Activated T-helper 1 cell treated with anti-CD3 and anti-CD28 coated beads, Interleukin-12 subunit alpha, Interleukin-12 subunit beta, Interleukin-2, Interleukin-4 antibody, amounts not matched to agents 30 ng/mL and 10 ng/mL and 1 ng/mL, durations not matched to agents 14 hours and 24 hours and 36 hours (primary cell): ENCODE results near the gene ARHGDIB. TPM values are rescaled to one million over a fixed set of nuclear protein-coding genes. Genes with fewer than 3 reads are reported as not detected.

Experiments
- DNase-seq: peaks from one replicate; pipeline ENCODE4 v3.0.0; 2021; ENCODE audit warnings: low spot score
- H3K27ac Mint-ChIP-seq: one replicate; pipeline ENCODE4 v1.8.0; 2021; ENCODE audit warnings: mild to moderate bottlenecking, mixed read lengths
- H3K27me3 Mint-ChIP-seq: one replicate; pipeline ENCODE4 v1.8.0; 2022; ENCODE audit warnings: mild to moderate bottlenecking, moderate library complexity, mixed read lengths; ENCODE audit not compliant: insufficient read depth
- H3K36me3 Mint-ChIP-seq: one replicate; pipeline ENCODE4 v1.8.0; 2021; ENCODE audit warnings: low read depth, mixed read lengths
- H3K4me1 Mint-ChIP-seq: one replicate; pipeline ENCODE4 v1.8.0; 2021; ENCODE audit warnings: low read depth, mixed read lengths
- H3K4me3 Mint-ChIP-seq: one replicate; pipeline ENCODE4 v1.8.0; 2021; ENCODE audit warnings: mild to moderate bottlenecking, moderate library complexity, mixed read lengths
- H3K9me3 Mint-ChIP-seq: one replicate; pipeline ENCODE4 v1.8.0; 2021; ENCODE audit warnings: mixed read lengths
- intact Hi-C: fragments of 100-400 bp; cut with micrococcal nuclease; formaldehyde crosslinking; loops from one replicate; pipeline ENCODE4 v1.15.1; 2024
- total RNA-seq: library from RNA; stranded (reverse); gene quantifications from 2 replicates; pipeline ENCODE4 v1.2.3, GENCODE V29; 2022

The ARHGDIB gene
- total RNA-seq, 1 donor from 2014 or later = 494 TPM

DNA sequence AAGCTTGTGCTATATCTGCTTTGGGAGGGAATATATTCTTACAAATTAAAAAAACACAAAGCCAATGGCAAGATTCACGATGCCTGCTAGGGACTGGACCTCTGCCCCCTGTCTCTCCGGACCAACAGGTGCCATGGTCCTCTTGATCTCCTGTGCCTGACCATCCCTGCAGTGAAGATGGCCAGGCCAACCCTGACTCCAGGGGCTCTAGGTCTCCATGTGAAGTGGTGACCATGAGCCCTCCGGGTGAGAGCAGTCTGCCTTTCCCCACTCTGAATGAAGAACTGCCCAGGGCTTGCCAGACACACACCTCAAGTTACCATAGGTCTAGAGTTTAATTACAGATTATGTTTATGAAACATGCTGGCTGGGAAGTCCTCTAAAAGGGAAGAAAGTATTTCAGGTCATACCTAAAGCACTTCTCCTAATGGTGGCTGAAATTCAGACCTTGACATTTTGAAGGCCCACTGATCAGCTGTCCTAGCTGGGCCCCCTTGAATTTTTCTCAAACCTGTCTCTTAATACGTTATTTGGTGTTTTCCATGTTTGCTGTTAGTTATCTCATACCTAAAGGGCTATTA is 1.4 kb downstream of the ARHGDIB start:
- DNase-seq = no peak
- Mint-ChIP-seq H3K4me1 (peaks cover 67% of the 10 kb centered on the region), H3K27ac (peak overlapping the region; percentile 97), H3K9me3 (no peaks in the 10 kb centered on the region), H3K27me3 (no peaks in the 10 kb centered on the region), H3K36me3 (peaks cover 21% of the 10 kb centered on the region), H3K4me3 (peak overlapping the region; percentile 97)
- intact Hi-C loops = loop anchor here (2.0 to 10.0 kb wide), 9 partner anchors 35 to 922 kb away; partner anchors contain the start of genes ATF7IP, EPS8 and STRAP

DNA sequence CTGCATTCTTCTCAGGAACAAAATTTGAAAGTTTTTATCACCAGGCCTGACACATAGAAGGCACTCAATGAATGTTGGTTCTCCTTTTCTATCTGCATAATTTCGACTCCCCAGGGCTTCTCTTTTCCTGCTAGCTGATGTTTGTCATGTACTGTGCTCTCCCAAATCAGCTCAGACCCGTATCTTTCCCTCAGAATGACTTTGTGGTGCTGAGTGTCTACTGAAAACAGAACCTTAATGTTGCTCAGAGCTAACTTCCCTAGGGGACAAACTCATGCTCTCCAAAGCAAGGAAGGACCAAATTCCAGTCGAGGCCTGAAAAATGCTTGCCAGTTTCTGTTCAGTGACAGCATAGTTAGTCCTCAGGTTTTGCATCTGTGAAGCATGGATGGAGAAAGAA is 1.9 kb downstream of the ARHGDIB start:
- intact Hi-C loops = loop anchor here (5.0 kb wide), 1 partner anchor 592 kb away; the partner anchor contains the start of gene ATF7IP
- no peak for DNase-seq
- Mint-ChIP-seq H3K9me3 (no peaks in the 10 kb centered on the region), H3K4me3 (peak overlapping the region; percentile 97), H3K4me1 (peaks cover 66% of the 10 kb centered on the region), H3K27ac (peak overlapping the region; percentile 97), H3K27me3 (no peaks in the 10 kb centered on the region), H3K36me3 (peaks cover 19% of the 10 kb centered on the region)

DNA sequence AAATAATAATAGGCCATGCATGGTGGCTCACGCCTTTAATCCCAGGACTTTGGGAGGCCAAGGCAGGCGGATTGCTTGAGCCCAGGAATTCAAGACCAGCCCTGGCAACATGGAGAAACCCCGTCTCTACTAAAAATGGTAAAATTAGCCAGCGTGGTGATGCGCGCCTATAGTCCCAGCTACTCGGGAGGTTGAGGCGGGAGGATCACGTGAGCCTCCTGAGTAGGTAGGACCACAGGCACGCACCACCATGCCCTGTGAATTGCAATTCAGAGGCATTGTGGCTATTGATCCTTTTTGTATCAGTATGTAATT is 2.3 kb downstream of the ARHGDIB start:
- DNase-seq = no peak
- Mint-ChIP-seq H3K36me3 (peaks cover 19% of the 10 kb centered on the region), H3K27me3 (no peaks in the 10 kb centered on the region), H3K9me3 (no peaks in the 10 kb centered on the region), H3K4me1 (peaks cover 69% of the 10 kb centered on the region), H3K4me3 (peak overlapping the region; percentile 97), H3K27ac (peak overlapping the region; percentile 97)
- intact Hi-C loops = loop anchor here (5.0 kb wide), 1 partner anchor 592 kb away; the partner anchor contains the start of gene ATF7IP

DNA sequence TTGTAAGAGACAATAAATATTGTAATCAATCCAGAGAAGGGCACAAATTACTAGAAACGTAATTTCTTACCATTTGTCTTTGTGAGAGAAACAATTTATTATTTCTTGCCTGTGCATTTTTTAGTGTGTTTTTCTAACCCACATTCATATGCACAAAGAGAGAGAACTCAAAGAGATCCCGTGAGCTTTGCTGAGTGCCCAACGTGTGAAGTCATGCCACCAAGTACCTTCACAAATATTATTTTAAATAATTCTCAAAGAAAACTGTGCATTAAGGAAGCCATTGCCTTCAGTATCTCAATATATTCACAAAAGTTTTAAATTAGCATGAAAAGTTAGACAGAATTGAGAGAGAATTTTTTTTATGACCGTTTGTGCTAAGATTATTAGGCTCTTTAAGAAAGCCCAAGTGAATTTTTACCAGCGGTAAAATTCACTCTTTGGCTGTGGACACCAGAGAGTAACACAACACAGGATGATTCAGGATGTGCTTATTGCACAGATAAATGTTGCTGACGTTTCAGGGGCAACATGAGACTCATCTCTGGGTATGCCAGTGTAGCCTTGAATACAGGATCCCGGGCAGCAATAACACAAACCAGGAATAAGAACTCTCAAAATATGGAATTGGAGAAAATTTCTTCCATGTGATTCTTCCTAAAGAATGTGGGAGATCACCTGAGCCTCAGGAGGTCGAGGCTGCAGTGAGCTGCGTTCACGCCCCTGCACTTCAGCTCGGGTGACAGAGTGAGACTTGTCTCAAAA is 2.9 kb downstream of the ARHGDIB start:
- no peaks in the 10 kb centered on the region for H3K9me3 Mint-ChIP-seq
- H3K4me3 Mint-ChIP-seq = peak overlapping the region; percentile 97
- H3K36me3 Mint-ChIP-seq = peaks cover 21% of the 10 kb centered on the region
- intact Hi-C loops = loop anchor here (5.0 kb wide), 1 partner anchor 591 kb away; the partner anchor contains the start of gene ATF7IP
- peak overlapping the region; percentile 97 for H3K27ac Mint-ChIP-seq
- no peaks in the 10 kb centered on the region for H3K27me3 Mint-ChIP-seq
- H3K4me1 Mint-ChIP-seq = peaks cover 69% of the 10 kb centered on the region
- DNase-seq = no peak

DNA sequence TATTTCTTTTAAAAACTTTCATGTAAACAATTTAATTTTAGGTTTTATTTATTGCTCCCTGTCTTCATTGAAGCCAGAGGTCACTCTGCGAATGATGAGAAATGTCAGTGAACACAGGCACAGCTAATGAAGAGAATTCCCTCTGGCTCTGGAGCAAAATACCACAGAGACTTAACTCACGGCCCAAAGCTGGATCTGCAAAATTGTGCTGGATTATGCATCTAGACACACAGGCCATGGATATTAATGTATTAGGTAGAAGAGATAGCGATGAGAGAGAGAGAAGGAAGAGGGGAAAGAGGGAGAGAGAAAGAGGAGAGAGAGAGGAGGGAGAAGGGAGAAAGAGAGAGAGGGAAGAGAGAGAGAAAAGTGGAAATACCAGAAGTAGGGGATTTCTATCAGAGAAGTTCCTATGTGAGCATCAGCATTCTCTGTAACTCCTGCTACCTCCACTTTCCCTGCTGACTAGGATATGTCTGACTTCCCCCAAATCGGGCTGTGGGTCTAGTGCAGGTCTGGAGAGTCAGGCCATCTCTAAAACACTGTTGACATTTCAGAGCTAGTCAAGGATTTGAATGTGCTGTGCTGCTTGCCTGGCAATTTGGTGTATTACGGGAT is 3.7 kb downstream of the ARHGDIB start:
- Mint-ChIP-seq H3K9me3 (no peaks in the 10 kb centered on the region), H3K36me3 (peaks cover 21% of the 10 kb centered on the region), H3K4me3 (peak overlapping the region; percentile 97), H3K27me3 (no peaks in the 10 kb centered on the region), H3K4me1 (peaks cover 69% of the 10 kb centered on the region), H3K27ac (peak overlapping the region; percentile 97)
- DNase-seq = no peak
- intact Hi-C loops = loop anchor here (5.0 kb wide), 1 partner anchor 590 kb away; the partner anchor contains the start of gene ATF7IP

DNA sequence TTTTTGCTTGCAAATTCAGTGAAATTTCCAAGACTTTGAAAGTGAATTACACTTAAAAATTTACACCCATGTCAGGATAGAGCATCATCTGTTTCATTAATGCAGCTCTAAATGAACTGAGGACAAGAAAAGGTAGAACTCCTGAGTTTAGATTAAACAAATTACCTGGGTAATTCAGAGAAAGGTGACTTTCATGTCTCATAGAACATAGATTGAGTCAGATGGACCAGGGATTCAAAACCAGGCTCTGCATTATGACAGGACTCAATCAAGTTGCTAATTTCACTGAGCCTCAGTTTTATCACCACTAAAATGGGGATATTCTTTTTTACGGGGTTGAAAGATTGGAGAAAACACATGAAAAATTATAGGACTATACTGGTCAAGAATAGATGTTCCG is 4.5 kb downstream of the ARHGDIB start:
- peak overlapping the region; percentile 97 for H3K27ac Mint-ChIP-seq
- H3K36me3 Mint-ChIP-seq = peaks cover 24% of the 10 kb centered on the region
- no peaks in the 10 kb centered on the region for H3K9me3 Mint-ChIP-seq
- peaks cover 71% of the 10 kb centered on the region for H3K4me1 Mint-ChIP-seq
- peak overlapping the region; percentile 97 for H3K4me3 Mint-ChIP-seq
- no peaks in the 10 kb centered on the region for H3K27me3 Mint-ChIP-seq
- intact Hi-C loops = loop anchor here (5.0 kb wide), 1 partner anchor 590 kb away; the partner anchor contains the start of gene ATF7IP
- DNase-seq = no peak

DNA sequence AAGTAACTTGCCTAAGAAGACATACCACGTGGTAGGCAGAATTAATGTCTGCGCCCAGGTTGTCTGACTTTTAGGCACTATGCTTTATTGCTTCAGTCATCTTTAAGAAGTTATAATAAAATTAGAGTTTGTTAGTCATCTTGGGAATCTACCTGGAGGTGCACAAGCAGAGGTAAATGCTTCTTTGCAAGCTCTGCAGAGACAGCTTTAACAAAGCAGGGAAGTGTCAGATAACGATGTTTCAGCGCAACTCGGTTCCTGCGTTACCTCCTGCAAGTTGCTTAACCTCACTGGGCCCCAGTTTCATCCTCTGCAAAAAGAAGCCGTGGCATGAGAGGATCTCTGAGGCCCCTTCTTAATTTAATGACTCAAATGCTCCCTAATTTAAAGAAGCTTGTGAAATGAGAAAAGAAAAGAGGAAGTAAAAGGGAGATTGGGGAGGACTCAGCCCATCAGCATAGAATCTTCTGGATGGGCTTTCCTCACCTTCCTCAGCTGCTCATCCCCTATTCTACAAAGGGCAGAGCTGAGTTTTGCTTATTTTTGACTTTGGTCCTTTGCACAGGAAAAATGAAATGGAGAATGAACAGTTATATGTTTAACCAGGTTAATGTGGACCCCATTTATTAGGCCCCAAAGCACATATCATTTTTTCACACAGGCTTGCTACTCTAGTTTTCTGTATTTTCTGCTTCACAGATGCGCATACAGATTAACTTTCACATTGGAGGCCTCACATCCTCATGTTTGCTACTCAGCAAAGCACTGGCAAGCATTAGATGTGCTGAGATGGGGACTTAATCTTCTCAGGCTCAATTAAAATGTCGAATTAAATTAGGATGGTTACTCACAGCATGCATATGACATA is 5.1 kb downstream of the ARHGDIB start:
- intact Hi-C loops = loop anchor here (5.0 kb wide), 1 partner anchor 589 kb away; the partner anchor contains the start of gene ATF7IP
- Mint-ChIP-seq H3K27me3 (no peaks in the 10 kb centered on the region), H3K4me3 (peak overlapping the region; percentile 97), H3K36me3 (peaks cover 26% of the 10 kb centered on the region), H3K4me1 (peaks cover 78% of the 10 kb centered on the region), H3K27ac (peak overlapping the region; percentile 97), H3K9me3 (no peaks in the 10 kb centered on the region)
- no peak for DNase-seq

DNA sequence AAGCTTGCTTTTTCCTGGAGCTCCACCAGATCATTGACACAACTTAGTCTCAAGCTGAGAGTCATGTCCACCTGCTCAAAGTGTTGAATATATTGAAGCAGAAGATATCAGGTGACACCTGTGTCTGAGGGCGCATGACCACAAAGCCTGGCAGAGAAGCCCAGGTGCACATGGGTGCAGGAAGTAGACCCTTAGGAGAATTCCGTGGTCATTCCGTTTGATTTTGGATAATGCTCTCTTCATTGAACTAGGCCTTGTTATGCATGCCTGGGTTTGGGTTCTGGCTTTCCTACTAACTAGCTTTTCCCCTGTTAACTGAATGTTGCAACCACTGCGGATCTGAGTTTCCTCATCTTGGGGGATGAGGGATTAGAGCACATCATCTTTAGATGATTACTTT is 7.1 kb downstream of the ARHGDIB start:
- Mint-ChIP-seq H3K9me3 (no peaks in the 10 kb centered on the region), H3K36me3 (peaks cover 36% of the 10 kb centered on the region), H3K4me3 (peak overlapping the region; percentile 77), H3K27me3 (no peaks in the 10 kb centered on the region), H3K4me1 (peaks cover 91% of the 10 kb centered on the region), H3K27ac (peak overlapping the region; percentile 99)
- intact Hi-C loops = loop anchor here (5.0 kb wide), 4 partner anchors 567 to 732 kb away; no protein-coding TSS in a partner anchor
- no peak for DNase-seq

DNA sequence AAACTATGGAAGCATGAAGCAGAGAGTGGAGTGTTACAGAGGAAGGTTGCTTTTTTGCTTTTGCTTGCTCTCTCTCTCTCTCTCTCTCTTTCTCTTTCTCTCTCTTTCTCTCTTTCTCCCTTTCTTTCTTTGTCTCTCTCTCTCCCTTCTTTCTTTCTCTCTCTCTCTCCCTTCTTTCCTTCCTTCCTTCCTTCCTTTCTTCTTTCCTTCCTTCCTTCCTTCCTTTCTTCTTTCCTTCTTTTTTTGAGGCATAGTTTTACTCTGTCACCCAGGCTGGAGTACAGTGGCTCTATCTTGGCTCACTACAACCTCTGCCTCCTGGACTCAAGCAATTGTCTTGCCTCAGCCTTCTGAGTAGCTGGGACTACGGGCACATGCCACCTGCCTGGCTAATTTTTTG is 7.6 kb downstream of the ARHGDIB start:
- Mint-ChIP-seq H3K27ac (peak overlapping the region; percentile 99), H3K4me1 (peaks cover 91% of the 10 kb centered on the region), H3K36me3 (peaks cover 39% of the 10 kb centered on the region), H3K27me3 (no peaks in the 10 kb centered on the region), H3K9me3 (no peaks in the 10 kb centered on the region), H3K4me3 (peak overlapping the region; percentile 77)
- DNase-seq = no peak
- intact Hi-C loops = loop anchor here (5.0 kb wide), 4 partner anchors 566 to 731 kb away; no protein-coding TSS in a partner anchor

DNA sequence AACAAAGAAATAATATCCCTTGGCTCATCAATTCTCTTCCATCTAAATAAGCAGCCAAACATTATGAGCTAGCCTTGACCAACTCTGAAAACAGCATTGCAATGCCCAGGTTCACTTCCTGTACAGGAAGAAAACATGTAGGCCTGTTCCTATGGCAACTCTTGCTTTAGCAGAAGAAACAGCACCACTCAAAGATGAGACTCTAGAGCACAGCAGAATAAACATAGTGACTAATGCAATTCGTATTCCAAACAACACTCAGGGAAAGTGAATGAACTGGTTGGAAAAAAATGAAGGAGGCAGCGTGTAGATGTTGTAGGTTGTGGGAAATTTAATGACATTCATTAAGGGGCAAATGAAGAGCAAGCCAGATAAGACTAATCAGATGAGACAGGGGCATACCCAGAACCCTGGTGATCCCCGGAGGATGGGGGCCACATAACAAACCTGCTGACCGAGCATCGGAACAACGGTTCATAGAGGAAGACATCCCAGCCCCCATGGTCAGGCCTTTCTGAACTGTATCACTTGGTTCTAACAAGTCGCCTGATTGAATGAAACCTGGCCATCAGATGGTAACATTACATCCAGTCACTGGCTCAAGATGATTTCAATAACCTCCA is 9.0 kb downstream of the ARHGDIB start:
- intact Hi-C loops = loop anchor here (1.0 to 5.0 kb wide), 8 partner anchors 9 to 730 kb away; partner anchors contain the start of genes ARHGDIB, C12orf60 and WBP11
- DNase-seq = peak; percentile 56
- H3K4me3 Mint-ChIP-seq = peak overlapping the region; percentile 81
- H3K9me3 Mint-ChIP-seq = no peaks in the 10 kb centered on the region
- no peaks in the 10 kb centered on the region for H3K27me3 Mint-ChIP-seq
- peaks cover 39% of the 10 kb centered on the region for H3K36me3 Mint-ChIP-seq
- H3K27ac Mint-ChIP-seq = peak overlapping the region; percentile 99
- H3K4me1 Mint-ChIP-seq = peaks cover 90% of the 10 kb centered on the region

DNA sequence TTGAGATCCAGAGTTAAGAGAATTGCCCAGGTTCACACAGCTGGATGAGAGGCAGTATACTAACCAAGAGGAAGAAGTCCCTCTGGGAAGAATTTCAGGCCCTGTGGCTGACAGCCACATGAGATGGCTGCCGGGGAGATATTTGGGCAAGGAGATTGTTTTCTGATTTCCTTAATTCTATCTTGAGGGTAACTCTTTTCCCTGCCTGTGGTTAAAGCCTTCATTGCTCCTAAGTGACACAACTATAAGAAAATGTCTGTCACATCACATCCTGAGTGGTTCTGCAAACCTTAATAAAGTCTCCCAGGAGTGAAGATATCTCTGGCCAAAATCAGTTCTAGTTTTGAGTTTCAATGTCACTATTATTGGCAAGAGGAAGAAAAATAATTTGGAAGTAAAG is 9.6 kb downstream of the ARHGDIB start:
- no peaks in the 10 kb centered on the region for H3K9me3 Mint-ChIP-seq
- H3K27me3 Mint-ChIP-seq = no peaks in the 10 kb centered on the region
- intact Hi-C loops = loop anchor here (1.0 to 5.0 kb wide), 8 partner anchors 9 to 730 kb away; partner anchors contain the start of genes ARHGDIB, C12orf60 and WBP11
- H3K4me3 Mint-ChIP-seq = peak overlapping the region; percentile 81
- peak overlapping the region; percentile 99 for H3K27ac Mint-ChIP-seq
- no peak for DNase-seq
- peaks cover 44% of the 10 kb centered on the region for H3K36me3 Mint-ChIP-seq
- H3K4me1 Mint-ChIP-seq = peaks cover 90% of the 10 kb centered on the region
